Activated T-helper 2 cell treated with anti-CD3 and anti-CD28 coated beads, Interferon-gamma antibody, Interleukin-2, Interleukin-4, amounts not matched to agents 10 μg/mL and 5 μg/mL and 100 μg/mL, durations not matched to agents 14 hours and 24 hours and 36 hours (primary cell): Measurements from ENCODE around the gene UQCRC1. TPM values are rescaled to one million over a fixed set of nuclear protein-coding genes. Genes with fewer than 3 reads are reported as not detected.

Experiments
- DNase-seq: peaks from one replicate; pipeline ENCODE4 v3.0.0; 2021; ENCODE audit warnings: low spot score
- H3K27ac Mint-ChIP-seq: one replicate; pipeline ENCODE4 v1.8.0; 2021; ENCODE audit warnings: mixed read lengths
- H3K27me3 Mint-ChIP-seq: one replicate; pipeline ENCODE4 v1.8.0; 2021; ENCODE audit warnings: low read depth, mixed read lengths
- H3K36me3 Mint-ChIP-seq: one replicate; pipeline ENCODE4 v1.8.0; 2021; ENCODE audit warnings: low read depth, mixed read lengths
- H3K4me1 Mint-ChIP-seq: one replicate; pipeline ENCODE4 v1.8.0; 2021; ENCODE audit warnings: low read depth, mixed read lengths
- H3K4me3 Mint-ChIP-seq: one replicate; pipeline ENCODE4 v1.8.0; 2021; ENCODE audit warnings: low read depth, mild to moderate bottlenecking, moderate library complexity, mixed read lengths
- H3K9me3 Mint-ChIP-seq: one replicate; pipeline ENCODE4 v1.8.0; 2021; ENCODE audit warnings: mixed read lengths
- intact Hi-C: fragments of 100-400 bp; cut with micrococcal nuclease; formaldehyde crosslinking; loops from one replicate; pipeline ENCODE4 v1.15.1; 2023
- total RNA-seq: library from RNA; stranded (reverse); gene quantifications from 2 replicates; pipeline ENCODE4 v1.2.3, GENCODE V29; 2022

UQCRC1 gene
- total RNA-seq, 1 donor from 2014 or later, result 248 TPM

DNA sequence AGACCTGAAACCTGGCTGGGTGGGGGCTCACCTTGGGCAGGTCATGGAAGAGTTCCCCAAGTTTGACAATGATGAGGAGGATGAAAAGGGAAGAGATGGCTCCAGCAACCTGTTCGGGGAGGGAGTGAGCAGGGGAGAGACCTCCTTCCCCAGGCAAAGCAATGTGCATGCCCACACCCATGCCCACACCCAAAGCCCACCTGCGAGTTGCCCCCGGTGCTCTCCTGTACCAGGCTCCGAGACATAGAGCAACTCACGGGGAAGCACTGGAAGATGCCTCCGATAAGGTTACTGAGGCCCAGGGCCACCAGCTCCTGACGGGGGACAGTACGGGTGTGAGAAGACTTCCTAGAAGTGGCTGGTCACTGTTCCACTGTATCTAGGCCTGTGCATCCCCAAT, 21.0 kb upstream of the UQCRC1 start:
- peaks cover 69% of the 10 kb centered on the region for H3K36me3 Mint-ChIP-seq
- no peaks in the 10 kb centered on the region for H3K9me3 Mint-ChIP-seq
- intact Hi-C loops, result loop anchor here (10.0 kb wide), 1 partner anchor 156 kb away; no protein-coding TSS in a partner anchor
- no peak for DNase-seq
- H3K4me1 Mint-ChIP-seq, result peaks cover 11% of the 10 kb centered on the region
- no peak overlapping the region for H3K4me3 Mint-ChIP-seq
- H3K27ac Mint-ChIP-seq, result no peak overlapping the region
- no peaks in the 10 kb centered on the region for H3K27me3 Mint-ChIP-seq

- H3K4me3 Mint-ChIP-seq, result no peak overlapping the region
- H3K27me3 Mint-ChIP-seq, result no peaks in the 10 kb centered on the region
- no peak overlapping the region for H3K27ac Mint-ChIP-seq
- intact Hi-C loops, result loop anchor here (10.0 kb wide), 1 partner anchor 155 kb away; no protein-coding TSS in a partner anchor
- DNase-seq, result no peak
- no peaks in the 10 kb centered on the region for H3K9me3 Mint-ChIP-seq
- peaks cover 70% of the 10 kb centered on the region for H3K36me3 Mint-ChIP-seq
- H3K4me1 Mint-ChIP-seq, result peaks cover 11% of the 10 kb centered on the region
These were observed 20.4 kb upstream of the UQCRC1 start for GRCh38 chr3:48629894-48630293.

DNA sequence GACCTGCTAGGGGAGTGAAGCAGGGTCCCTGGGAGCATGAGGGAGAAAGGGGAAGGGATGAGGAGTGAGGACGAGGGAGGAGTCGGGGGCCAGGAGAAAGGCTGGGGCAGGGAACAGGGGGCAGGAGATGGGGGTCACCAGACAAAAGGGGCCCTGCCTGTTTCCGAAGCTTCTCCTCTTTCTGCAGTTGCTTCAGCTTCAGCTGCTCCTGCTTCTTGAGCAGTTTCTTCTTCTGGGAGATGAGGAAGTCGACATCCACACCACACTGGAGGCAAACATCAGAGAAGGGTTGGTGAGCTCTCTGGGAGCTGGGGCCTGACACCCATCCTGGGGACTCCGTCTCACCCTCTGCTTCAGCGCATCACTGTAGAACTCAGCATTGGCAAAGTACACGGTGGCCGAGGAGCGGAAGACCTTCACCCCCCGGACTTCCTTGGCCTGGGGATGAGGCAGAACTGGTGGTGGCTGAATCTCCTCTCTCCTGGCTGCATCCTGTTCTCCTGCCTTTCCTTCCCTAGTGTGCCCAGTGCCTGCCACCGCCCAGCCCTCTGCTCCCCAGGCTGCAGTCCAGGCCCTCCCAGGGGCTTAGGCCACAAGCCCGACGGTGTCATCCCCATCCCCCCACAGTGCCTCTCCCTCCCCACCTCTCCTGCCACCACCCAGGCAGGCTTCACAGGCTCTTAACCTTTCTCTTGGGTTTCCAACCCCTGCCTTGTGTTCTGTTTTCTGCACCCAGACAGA, 19.0 kb upstream of the UQCRC1 start:
- Mint-ChIP-seq H3K4me1 (peaks cover 13% of the 10 kb centered on the region), H3K27me3 (no peaks in the 10 kb centered on the region), H3K27ac (no peak overlapping the region), H3K9me3 (no peaks in the 10 kb centered on the region), H3K36me3 (peaks cover 75% of the 10 kb centered on the region), H3K4me3 (no peak overlapping the region)
- intact Hi-C loops, result no loop called here
- no peak for DNase-seq

DNA sequence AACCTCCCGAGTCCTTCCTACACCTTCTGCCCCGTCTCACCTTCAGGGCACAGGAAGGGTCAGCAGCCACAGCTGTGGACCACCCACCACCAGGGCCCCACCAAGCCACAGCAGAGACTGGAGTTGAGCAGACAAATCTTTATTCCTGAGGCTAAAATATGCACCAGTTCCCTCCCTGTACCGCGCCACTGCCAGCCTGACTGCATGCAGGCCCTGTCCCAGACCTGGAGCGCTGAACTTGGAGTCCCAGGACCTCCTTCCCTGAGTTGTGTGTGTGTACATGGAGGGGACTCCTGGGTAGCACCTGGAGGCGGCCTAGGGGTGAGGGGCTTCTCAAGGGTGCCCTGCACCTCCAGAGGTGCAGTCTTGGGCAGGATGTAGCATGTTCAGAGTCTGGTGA, 16.2 kb upstream of the UQCRC1 start:
- Mint-ChIP-seq H3K27me3 (no peaks in the 10 kb centered on the region), H3K4me3 (no peak overlapping the region), H3K4me1 (peaks cover 10% of the 10 kb centered on the region), H3K27ac (no peak overlapping the region), H3K36me3 (peaks cover 61% of the 10 kb centered on the region), H3K9me3 (no peaks in the 10 kb centered on the region)
- intact Hi-C loops, result no loop called here
- no peak for DNase-seq

DNA sequence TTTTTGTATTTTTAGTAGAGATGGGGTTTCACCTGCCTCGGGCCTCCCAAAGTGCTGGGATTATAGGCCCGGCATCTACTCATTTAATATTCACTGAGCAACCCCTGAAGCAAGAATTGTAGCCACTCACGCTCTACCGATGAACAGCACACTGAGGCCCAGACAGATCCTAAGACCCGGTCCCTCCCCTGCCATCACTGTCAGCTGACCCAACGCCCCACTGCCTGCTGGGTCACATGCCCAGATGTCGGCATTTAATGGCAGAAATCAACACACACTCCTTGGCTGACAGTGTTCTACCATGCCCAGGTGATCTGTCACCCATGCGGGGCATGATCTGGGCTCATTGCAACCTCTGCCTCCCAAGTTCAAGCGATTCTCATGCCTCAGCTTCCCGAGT, 15.3 kb upstream of the UQCRC1 start:
- Mint-ChIP-seq H3K27ac (peak overlapping the region; percentile 57), H3K4me1 (peaks cover 10% of the 10 kb centered on the region), H3K9me3 (no peaks in the 10 kb centered on the region), H3K27me3 (no peaks in the 10 kb centered on the region), H3K4me3 (no peak overlapping the region), H3K36me3 (peaks cover 62% of the 10 kb centered on the region)
- no peak for DNase-seq
- intact Hi-C loops, result no loop called here

DNA sequence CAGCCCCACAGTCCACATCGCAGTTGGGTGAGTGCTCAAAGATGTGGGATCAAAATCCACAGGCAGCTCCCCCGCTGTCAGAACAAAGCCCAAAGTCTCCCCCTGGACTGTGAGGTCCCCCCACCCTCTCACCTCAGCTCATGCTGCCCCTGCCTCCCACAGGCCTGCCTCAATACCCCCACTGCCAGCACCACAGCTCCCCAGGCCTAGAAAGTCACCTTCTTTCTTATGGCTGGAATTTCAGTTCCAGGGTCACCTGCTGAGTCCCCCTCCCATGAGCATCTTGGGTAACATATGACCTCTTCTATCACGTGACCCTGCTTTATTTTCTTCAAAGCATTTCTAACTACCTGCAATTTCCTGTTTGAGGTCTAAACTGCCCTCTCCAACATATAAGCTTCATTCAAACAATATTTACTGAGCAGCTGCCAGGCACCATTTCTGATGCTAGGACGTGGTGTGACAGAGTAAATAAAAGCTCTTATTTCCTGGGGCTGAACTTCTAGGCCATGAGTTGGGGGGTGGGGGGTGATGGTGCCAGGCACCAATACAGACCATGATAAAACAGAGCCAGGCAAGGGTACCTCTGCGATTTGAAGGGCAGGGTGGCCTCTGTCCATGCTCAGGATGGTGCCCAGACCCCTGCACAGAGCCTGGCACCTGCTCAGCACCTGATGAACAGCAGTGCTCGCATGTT, 14.6 kb upstream of the UQCRC1 start:
- Mint-ChIP-seq H3K9me3 (peaks cover 2% of the 10 kb centered on the region), H3K4me3 (no peak overlapping the region), H3K36me3 (peaks cover 62% of the 10 kb centered on the region), H3K27me3 (no peaks in the 10 kb centered on the region), H3K4me1 (peaks cover 10% of the 10 kb centered on the region), H3K27ac (peak overlapping the region; percentile 70)
- intact Hi-C loops, result no loop called here
- DNase-seq, result no peak

- intact Hi-C loops, result no loop called here
- DNase-seq, result no peak
- Mint-ChIP-seq H3K4me3 (no peak within 1 kb of the TSS), H3K27me3 (no peaks in the 10 kb centered on the region), H3K4me1 (peaks cover 10% of the 10 kb centered on the region), H3K36me3 (peaks cover 62% of the 10 kb centered on the region), H3K27ac (no peak within 1 kb of the TSS), H3K9me3 (peaks cover 23% of the 10 kb centered on the region)
These were observed 12.0 kb upstream of the UQCRC1 start, which contains the start of gene TMEM89 for GRCh38 chr3:48621461-48621869. Gene TMEM89 (minus strand): TSS chr3:48621769. CDS start chr3:48621756, 13 bp downstream.

GRCh38 chr3:48619541-48620524, 10.4 kb upstream of the UQCRC1 start:
- H3K9me3 Mint-ChIP-seq, result peaks cover 29% of the 10 kb centered on the region
- peaks cover 11% of the 10 kb centered on the region for H3K4me1 Mint-ChIP-seq
- H3K36me3 Mint-ChIP-seq, result peaks cover 56% of the 10 kb centered on the region
- H3K4me3 Mint-ChIP-seq, result no peak overlapping the region
- no peaks in the 10 kb centered on the region for H3K27me3 Mint-ChIP-seq
- no peak for DNase-seq
- no peak overlapping the region for H3K27ac Mint-ChIP-seq
- intact Hi-C loops, result no loop called here

GRCh38 chr3:48617559-48617958, 8.1 kb upstream of the UQCRC1 start:
- Mint-ChIP-seq H3K27me3 (no peaks in the 10 kb centered on the region), H3K27ac (no peak overlapping the region), H3K4me1 (peaks cover 9% of the 10 kb centered on the region), H3K9me3 (peaks cover 29% of the 10 kb centered on the region), H3K4me3 (no peak overlapping the region), H3K36me3 (peaks cover 59% of the 10 kb centered on the region)
- DNase-seq, result no peak
- intact Hi-C loops, result no loop called here

GRCh38 chr3:48614044-48614443, 4.6 kb upstream of the UQCRC1 start:
- intact Hi-C loops, result loop anchor here (1.0 kb wide), 2 partner anchors 21 to 42 kb away; partner anchors contain the start of gene SLC26A6
- H3K36me3 Mint-ChIP-seq, result peaks cover 43% of the 10 kb centered on the region
- no peak for DNase-seq

DNA sequence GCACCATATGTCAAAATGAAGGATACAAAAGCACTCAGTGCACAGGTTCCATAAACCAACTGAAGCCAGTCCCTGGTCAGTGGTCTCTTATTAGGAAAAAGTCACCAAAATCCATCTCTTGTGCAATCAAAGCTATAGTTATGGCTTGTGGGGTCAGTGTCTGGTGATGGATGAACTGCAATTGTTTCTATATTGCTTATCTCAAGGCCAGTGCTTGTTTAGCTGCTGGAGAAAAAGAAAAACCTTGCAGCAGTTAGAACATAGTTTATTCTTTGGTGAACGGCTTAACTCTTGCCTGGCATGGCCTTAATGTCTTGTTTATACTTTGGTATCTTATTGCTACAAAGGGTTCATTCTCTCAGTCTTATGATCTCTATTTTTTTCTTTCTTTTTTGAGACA, 2.9 kb upstream of the UQCRC1 start:
- intact Hi-C loops, result no loop called here
- peak overlapping the region; percentile 65 for H3K27ac Mint-ChIP-seq
- no peaks in the 10 kb centered on the region for H3K27me3 Mint-ChIP-seq
- H3K4me1 Mint-ChIP-seq, result peaks cover 22% of the 10 kb centered on the region
- DNase-seq, result no peak
- no peak overlapping the region for H3K4me3 Mint-ChIP-seq
- H3K9me3 Mint-ChIP-seq, result peaks cover 13% of the 10 kb centered on the region
- H3K36me3 Mint-ChIP-seq, result peaks cover 42% of the 10 kb centered on the region

More at GRCh38 chr3:48614044-48614443, 4.6 kb upstream of the UQCRC1 start:
- H3K4me3 Mint-ChIP-seq, result peak overlapping the region; percentile 49
- peak overlapping the region; percentile 95 for H3K27ac Mint-ChIP-seq
- H3K27me3 Mint-ChIP-seq, result no peaks in the 10 kb centered on the region
- H3K4me1 Mint-ChIP-seq, result peaks cover 13% of the 10 kb centered on the region
- peaks cover 27% of the 10 kb centered on the region for H3K9me3 Mint-ChIP-seq

GRCh38 chr3:48607519-48607918, 1.9 kb downstream of the UQCRC1 start:
- intact Hi-C loops, result no loop called here
- H3K27ac Mint-ChIP-seq, result no peak overlapping the region
- no peaks in the 10 kb centered on the region for H3K27me3 Mint-ChIP-seq
- peaks cover 13% of the 10 kb centered on the region for H3K4me1 Mint-ChIP-seq
- no peak for DNase-seq
- no peaks in the 10 kb centered on the region for H3K9me3 Mint-ChIP-seq
- peaks cover 62% of the 10 kb centered on the region for H3K36me3 Mint-ChIP-seq
- H3K4me3 Mint-ChIP-seq, result peak overlapping the region; percentile 99
